Adrenal gland (tissue), 12 donors: Measurements from ENCODE around the gene FOXG1. TPM values are rescaled to one million over a fixed set of nuclear protein-coding genes. Genes with fewer than 3 reads are reported as not detected.
A peak's percentile ranks its signal among the peaks of the same experiment; 100 is the strongest.

Experiments
- DNase-seq, 7 donors: peaks; one replicate each; pipeline ENCODE4 v3.0.0-alpha.2; 2019 to 2020
- H3K27ac ChIP-seq, 5 donors: fragments of 200-600 bp; sonication (generic) in 4 of 5; 1 replicate in 3 of 5; 2 replicates in 2 of 5; pipeline versions ENCODE4 v1.5.1 to v1.8.0; 2016 to 2020; ENCODE audit warnings: mild to moderate bottlenecking in 1 of 5
- H3K27me3 ChIP-seq: fragments of 200-600 bp; 2 replicates; pipeline ENCODE4 v1.8.0; 2021
- H3K36me3 ChIP-seq, 2 donors: fragments of 200-600 bp; replicated peaks in 1 of 2; 1 replicate in 1 of 2; 2 replicates in 1 of 2; pipeline versions ENCODE4 v1.5.1 to v1.8.0; 2018 to 2022
- H3K4me1 ChIP-seq, 2 donors: fragments of 200-600 bp; replicated peaks in 1 of 2; 1 replicate in 1 of 2; 2 replicates in 1 of 2; pipeline versions ENCODE4 v1.5.1 to v1.8.0; 2018 to 2021
- H3K4me3 ChIP-seq, 4 donors: fragments of 200-600 bp; sonication (generic) in 3 of 4; one replicate each; pipeline ENCODE4 v1.5.1; 2016 to 2018
- H3K9me3 ChIP-seq, 3 donors: fragments of 200-600 bp; sonication (generic) in 1 of 3; replicated peaks in 1 of 3; 1 replicate in 2 of 3; 2 replicates in 1 of 3; pipeline versions ENCODE4 v1.5.1 to v1.8.0; 2016 to 2021
- CTCF ChIP-seq, 6 experiments: fragments of 450-650 bp in 4 of 6; fragments of 200-600 bp in 2 of 6; sonication (generic) in 1 of 6; IDR thresholded peaks; 1 replicate in 5 of 6; 2 replicates in 1 of 6; pipeline versions ENCODE4 v1.5.1 to v1.8.0; 2016 to 2021; ENCODE audit warnings: antibody characterized with exemption in 6 of 6, mild to moderate bottlenecking in 2 of 6, moderate library complexity in 1 of 6
- POLR2A ChIP-seq, 2 donors: fragments of 450-650 bp; IDR thresholded peaks; one replicate each; pipeline ENCODE4 v1.6.1; 2017; ENCODE audit warnings: antibody characterized with exemption in 2 of 2, mild to moderate bottlenecking in 2 of 2, moderate library complexity in 1 of 2
- WGBS, 4 donors: extraction: QIAGEN DNeasy Blood & Tissue Kit in 2 of 4; methylation state at CpG; one replicate each; pipeline versions ENCODE4 v1.1.5 to v1.1.7; 2013 to 2017; 5-methylcytosine and 5-hydroxymethylcytosine counted together
- intact Hi-C, 2 donors: fragments of 100-400 bp; cut with DNase I; formaldehyde crosslinking; loops; one replicate each; pipeline versions ENCODE4 v1.14.1 to v1.15.0; 2022 to 2023
- polyA plus RNA-seq, 3 donors: library from polyadenylated mRNA; stranded (reverse); fragments of 200-250 nt in 2 of 3; fragments of 350-450 nt in 1 of 3; fragmentation: Illumina TruSeq in 1 of 3; extraction: RNeasy Lipid Tissue Mini Kit (QIAGEN cat#74804) in 1 of 3; gene quantifications; one replicate each; pipeline ENCODE4 v1.2.3, GENCODE V29; 2013 to 2014
- total RNA-seq, 9 donors: library from RNA; depleted of rRNA in 4 of 9; stranded (reverse); fragments of >200 nt in 4 of 9; fragments of 120-200 nt in 1 of 9; fragmentation: NEBNext Ultra II Directional in 1 of 9; extraction: Animal tissue kit (Norgen Biotek cat#: 25700) in 1 of 9; gene quantifications; one replicate each; pipeline versions ENCODE4 v1.1.0 to v1.2.4, GENCODE V29; 2013 to 2023
- donor health status: healthy with polysubstance abuse.
- donor health status: Bipolar disorder and iron deficiency.
- donor health status: DM: yes; HTN: yes; CAD: no.
- donor health status: DM: no; HTN: no; CAD: no.
- donor health status: DM: no; HTN: no; CAD: no.
- donor health status: DM: yes; HTN: yes; CAD: no.

The FOXG1 gene
- total and polyA plus RNA-seq, 12 donors = 0.07 to 0.10 (median 0.08) TPM; not detected in 8

- peaks cover 57% of the 10 kb centered on the region for H3K27me3 ChIP-seq
- no peaks in the 10 kb centered on the region for H3K4me1 ChIP-seq
- intact Hi-C loops = loop anchor here (10.0 kb wide), 2 partner anchors 780 to 1460 kb away; no protein-coding TSS in a partner anchor
- H3K9me3 ChIP-seq = no peaks in the 10 kb centered on the region
- peak; percentile 20 to 68 (median 52) for TF ChIP-seq CTCF (IDR thresholded peaks at IDR 0.05)
- TF ChIP-seq POLR2A (IDR thresholded peaks at IDR 0.05) = no peak
- WGBS, 4 donors = 8 to 12% (median 11%) methylated on average over 9 of the region's 9 CpGs
- no peak overlapping the region for H3K4me3 ChIP-seq
- DNase-seq = peak in 6 of 7 donors; percentile 23 to 64 (median 47)
- H3K36me3 ChIP-seq = no peaks in the 10 kb centered on the region
- H3K27ac ChIP-seq = no peak overlapping the region
These were observed 12.2 kb upstream of the FOXG1 start for GRCh38 chr14:28754209-28754985.

GRCh38 chr14:28755198-28755815, 11.3 kb upstream of the FOXG1 start:
- peaks cover 66% of the 10 kb centered on the region for H3K27me3 ChIP-seq
- no peaks in the 10 kb centered on the region for H3K4me1 ChIP-seq
- no peak overlapping the region for H3K27ac ChIP-seq
- 7 to 9% (median 7%) methylated on average over 14 of the region's 14 CpGs for WGBS, 4 donors
- DNase-seq = no peak
- no peak overlapping the region for H3K4me3 ChIP-seq
- TF ChIP-seq POLR2A (IDR thresholded peaks at IDR 0.05) (no peak), CTCF (IDR thresholded peaks at IDR 0.05) (no peak)
- no peaks in the 10 kb centered on the region for H3K36me3 ChIP-seq
- intact Hi-C loops = loop anchor here (5.0 to 10.0 kb wide), 4 partner anchors 467 to 1459 kb away; no protein-coding TSS in a partner anchor
- no peaks in the 10 kb centered on the region for H3K9me3 ChIP-seq

GRCh38 chr14:28755884-28756268, 10.7 kb upstream of the FOXG1 start:
- no peak for DNase-seq
- Histone ChIP-seq H3K4me1 (no peaks in the 10 kb centered on the region), H3K36me3 (no peaks in the 10 kb centered on the region), H3K27me3 (peaks cover 72% of the 10 kb centered on the region), H3K27ac (no peak overlapping the region), H3K9me3 (no peaks in the 10 kb centered on the region), H3K4me3 (no peak overlapping the region)
- WGBS, 4 donors = 7 to 17% (median 10%) methylated on average over 3 of the region's 3 CpGs
- TF ChIP-seq CTCF (IDR thresholded peaks at IDR 0.05) (no peak), POLR2A (IDR thresholded peaks at IDR 0.05) (no peak)
- intact Hi-C loops = loop anchor here (5.0 to 10.0 kb wide), 4 partner anchors 466 to 1459 kb away; no protein-coding TSS in a partner anchor

GRCh38 chr14:28756269-28756883, 10.2 kb upstream of the FOXG1 start:
- Histone ChIP-seq H3K4me1 (no peaks in the 10 kb centered on the region), H3K36me3 (no peaks in the 10 kb centered on the region), H3K27ac (no peak overlapping the region), H3K9me3 (no peaks in the 10 kb centered on the region), H3K27me3 (peaks cover 77% of the 10 kb centered on the region), H3K4me3 (no peak overlapping the region)
- intact Hi-C loops = loop anchor here (5.0 to 10.0 kb wide), 4 partner anchors 466 to 1458 kb away; no protein-coding TSS in a partner anchor
- no peak for DNase-seq
- TF ChIP-seq POLR2A (IDR thresholded peaks at IDR 0.05) = no peak
- TF ChIP-seq CTCF (IDR thresholded peaks at IDR 0.05) = no peak
- WGBS, 4 donors = 8 to 13% (median 10%) methylated on average over 18 of the region's 18 CpGs
